Erythroblast (primary cell): ENCODE data around the gene ZCWPW1.

ENCODE experiments used
- GATA1 ChIP-seq: IDR thresholded peaks from 2 replicates; pipeline ENCODE4 v1.6.1; 2011; ENCODE audit warnings: low read depth, mild to moderate bottlenecking, control low read depth, low read length, moderate library complexity
- POLR2A ChIP-seq: IDR thresholded peaks from 2 replicates; pipeline ENCODE4 v1.6.1; 2011; ENCODE audit warnings: mild to moderate bottlenecking, low read length

DNA sequence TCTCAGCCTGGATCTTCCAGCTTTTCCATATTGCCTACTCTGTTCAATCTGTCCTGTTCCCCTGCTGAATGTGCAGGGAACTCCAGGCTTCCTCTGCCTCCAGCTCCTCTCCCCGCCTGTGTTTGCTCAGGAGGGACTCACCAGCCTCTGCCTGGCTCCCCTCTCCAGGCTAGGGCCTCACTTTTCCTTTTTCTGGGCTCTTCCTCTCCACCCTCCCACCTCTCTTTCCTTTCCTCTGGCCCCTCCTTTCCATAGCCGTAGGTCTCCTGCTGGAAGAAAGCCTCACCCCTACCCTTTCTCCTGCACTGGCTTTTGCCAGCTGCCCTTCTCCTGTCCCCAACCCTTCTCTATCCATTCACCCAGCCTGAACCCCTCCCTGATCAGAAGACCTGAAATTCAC lies 30.3 kb downstream of the ZCWPW1 start:
- no peak for TF ChIP-seq POLR2A
- no peak for TF ChIP-seq GATA1
